ENCODE data around the gene NBL1. TPM values are rescaled to one million over a fixed set of nuclear protein-coding genes. Genes with fewer than 3 reads are reported as not detected.

Gene NBL1, protein sequence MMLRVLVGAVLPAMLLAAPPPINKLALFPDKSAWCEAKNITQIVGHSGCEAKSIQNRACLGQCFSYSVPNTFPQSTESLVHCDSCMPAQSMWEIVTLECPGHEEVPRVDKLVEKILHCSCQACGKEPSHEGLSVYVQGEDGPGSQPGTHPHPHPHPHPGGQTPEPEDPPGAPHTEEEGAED
- total RNA-seq: 135 and 198 TPM in 2 replicates

GRCh38 chr1:19643602-19644394, at the start of gene NBL1:
Gene NBL1, plus strand, starts transcription at chr1:19644311. Its CDS starts 10,720 bp downstream, at chr1:19655031.

DNA sequence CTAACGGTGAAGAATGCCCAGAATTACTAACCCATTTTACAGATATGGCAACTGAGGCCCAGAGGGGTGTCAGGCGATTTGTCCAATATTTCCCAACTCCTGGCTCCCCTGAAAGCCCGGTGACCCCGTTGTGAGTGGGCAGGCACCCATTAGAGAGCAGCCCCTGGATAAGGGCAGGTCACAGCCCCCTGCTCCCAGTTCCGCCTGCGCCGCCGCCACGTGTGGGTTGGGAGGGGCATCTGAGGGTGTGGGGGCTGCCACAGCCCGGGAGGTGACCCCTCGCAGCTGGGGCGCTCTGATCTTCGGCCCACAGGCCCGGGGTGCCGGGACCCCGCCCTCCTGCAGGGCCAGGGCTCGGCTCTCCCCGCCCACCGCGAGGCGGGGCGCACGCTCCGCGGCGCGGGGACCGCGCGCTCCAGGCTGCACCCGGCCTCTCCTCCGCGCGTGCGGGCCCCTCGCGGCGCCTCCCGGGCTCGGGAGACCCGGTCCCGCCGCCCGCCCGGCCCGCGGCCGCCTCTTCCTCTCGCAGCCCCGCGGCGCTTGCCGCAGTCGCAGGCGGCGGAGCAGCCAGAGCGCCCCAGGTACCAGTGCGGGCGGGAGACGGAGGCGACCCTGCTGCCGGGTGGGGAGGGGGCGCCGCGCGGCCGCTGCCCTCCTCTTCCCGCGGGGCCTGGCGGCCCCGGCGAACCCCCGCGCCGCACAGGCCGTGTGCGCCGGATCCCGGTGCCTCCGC, 20.5 kb downstream of the NBL1 start, which contains the start of gene HTR6:
Gene HTR6, plus strand, starts transcription at position 423 of the 733 bp plus-strand sequence. CDS start 879 bp downstream, outside the sequence.

Other genes starting within 250 kb of the NBL1 start
- gene CAPZB, start 158.8 kb upstream of the NBL1 start, total RNA-seq: 192 and 194 TPM in 2 replicates
- not detected in 2 replicates for gene HTR6, start 20.6 kb downstream of the NBL1 start, total RNA-seq
- gene TMCO4, start 155.6 kb downstream of the NBL1 start, total RNA-seq: 6.1 and 7.6 TPM in 2 replicates
- not detected in 2 replicates for gene RNF186, start 171.0 kb downstream of the NBL1 start, total RNA-seq
- gene OTUD3, start 238.1 kb downstream of the NBL1 start, total RNA-seq: 2.2 and 3.5 TPM in 2 replicates

Data from dermis lymphatic vessel endothelial cell (primary cell).